Gastrocnemius medialis (tissue), 4 donors: ENCODE results near the gene ARID1B.

Source experiments
- POLR2A ChIP-seq, 2 donors: fragments of 450-650 bp; IDR thresholded peaks; one replicate each; pipeline ENCODE4 v1.6.1; 2017; ENCODE audit warnings: antibody characterized with exemption in 2 of 2, mild to moderate bottlenecking in 2 of 2, moderate library complexity in 2 of 2
- TF ChIP-seq, protein P1 (sequence below), 5 experiments: fragments of 450-650 bp in 3 of 5; fragments of 200-600 bp in 2 of 5; sonication (generic) in 2 of 5; IDR thresholded peaks in 4 of 5; conservative IDR thresholded peaks in 1 of 5; 1 replicate in 4 of 5; 2 replicates in 1 of 5; pipeline ENCODE4 v1.5.1; 2016 to 2019; ENCODE audit warnings: antibody characterized with exemption in 5 of 5, mild to moderate bottlenecking in 3 of 5, moderate library complexity in 3 of 5

DNA sequence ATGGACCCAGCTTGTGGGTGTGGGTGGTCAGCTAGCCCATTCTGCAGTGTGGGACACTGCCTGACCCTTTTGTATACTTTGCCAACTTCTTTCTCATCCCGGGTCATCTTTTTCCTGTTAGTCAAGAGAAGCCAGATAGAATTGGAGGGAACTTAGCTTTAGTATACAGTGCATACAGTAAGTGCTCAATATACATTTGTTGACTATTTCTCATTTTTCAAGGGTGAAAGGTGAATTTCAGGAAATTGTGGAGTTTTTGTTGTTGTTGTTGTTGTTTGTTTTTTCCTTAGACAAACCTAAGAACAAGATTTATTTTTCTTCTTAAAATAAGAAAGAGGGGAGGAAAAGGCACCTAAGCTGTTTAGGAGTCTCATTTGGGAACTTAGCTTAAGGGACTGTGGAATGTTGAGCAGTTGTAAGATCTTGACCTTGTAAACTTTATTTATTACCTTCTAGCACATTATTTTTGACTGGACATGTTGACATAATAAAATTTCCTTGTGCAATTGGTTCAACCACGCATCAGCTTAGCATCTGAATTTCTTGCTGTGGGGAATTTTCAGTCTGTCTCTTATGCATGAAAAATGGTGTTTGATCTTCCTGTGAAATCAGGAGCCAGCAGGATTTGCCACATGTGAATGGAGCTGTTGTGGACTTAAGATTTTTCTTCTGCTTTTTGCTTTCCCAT, 113.6 kb downstream of the ARID1B start:
- TF ChIP-seq, protein P1, sequence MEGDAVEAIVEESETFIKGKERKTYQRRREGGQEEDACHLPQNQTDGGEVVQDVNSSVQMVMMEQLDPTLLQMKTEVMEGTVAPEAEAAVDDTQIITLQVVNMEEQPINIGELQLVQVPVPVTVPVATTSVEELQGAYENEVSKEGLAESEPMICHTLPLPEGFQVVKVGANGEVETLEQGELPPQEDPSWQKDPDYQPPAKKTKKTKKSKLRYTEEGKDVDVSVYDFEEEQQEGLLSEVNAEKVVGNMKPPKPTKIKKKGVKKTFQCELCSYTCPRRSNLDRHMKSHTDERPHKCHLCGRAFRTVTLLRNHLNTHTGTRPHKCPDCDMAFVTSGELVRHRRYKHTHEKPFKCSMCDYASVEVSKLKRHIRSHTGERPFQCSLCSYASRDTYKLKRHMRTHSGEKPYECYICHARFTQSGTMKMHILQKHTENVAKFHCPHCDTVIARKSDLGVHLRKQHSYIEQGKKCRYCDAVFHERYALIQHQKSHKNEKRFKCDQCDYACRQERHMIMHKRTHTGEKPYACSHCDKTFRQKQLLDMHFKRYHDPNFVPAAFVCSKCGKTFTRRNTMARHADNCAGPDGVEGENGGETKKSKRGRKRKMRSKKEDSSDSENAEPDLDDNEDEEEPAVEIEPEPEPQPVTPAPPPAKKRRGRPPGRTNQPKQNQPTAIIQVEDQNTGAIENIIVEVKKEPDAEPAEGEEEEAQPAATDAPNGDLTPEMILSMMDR (IDR thresholded peaks at IDR 0.05 in 4 of 5, conservative IDR thresholded peaks at IDR 0.05 in 1 of 5): no peak
- TF ChIP-seq POLR2A (IDR thresholded peaks at IDR 0.05): no peak
